HUDEP-2 (cell line): ENCODE data around the gene KCNB1.

Experiments
- DNase-seq, 76 experiments: peaks; one replicate each; lab custom pipeline; 2025; ENCODE audit not compliant: unreplicated experiment in 76 of 76; lab: John Stamatoyannopoulos, UW

KCNB1 gene

GRCh38 chr20:49482621-49483017 lies at the start of gene KCNB1:
KCNB1 (minus strand) TSS chr20:49482668; CDS start chr20:49482480, 188 bp downstream.
- DNase-seq = peak in 16 of 76 experiments; percentile 1 to 36 (median 14)

DNA sequence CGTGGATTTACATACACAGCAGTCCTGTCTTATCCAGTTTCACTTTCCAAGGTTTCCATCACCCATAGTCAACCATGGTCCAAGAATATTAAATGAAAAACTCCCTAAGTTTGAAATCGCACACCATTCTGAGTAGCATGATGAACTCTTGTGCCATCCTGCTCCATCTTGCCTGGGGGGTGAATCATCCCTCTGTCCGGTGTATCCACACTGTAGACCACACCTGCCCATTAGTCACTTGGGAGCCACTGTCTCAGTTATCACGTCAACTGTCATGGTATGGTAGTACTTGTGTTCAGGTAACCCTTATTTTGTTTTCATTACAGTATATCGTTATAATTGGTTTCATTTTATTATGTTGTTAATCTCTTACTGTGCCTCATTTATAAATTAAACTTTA lies 47.0 kb upstream of the KCNB1 start:
- DNase-seq = no peak

- no peak for DNase-seq
Observed at GRCh38 chr20:49526568-49526967, 44.1 kb upstream of the KCNB1 start.

DNA sequence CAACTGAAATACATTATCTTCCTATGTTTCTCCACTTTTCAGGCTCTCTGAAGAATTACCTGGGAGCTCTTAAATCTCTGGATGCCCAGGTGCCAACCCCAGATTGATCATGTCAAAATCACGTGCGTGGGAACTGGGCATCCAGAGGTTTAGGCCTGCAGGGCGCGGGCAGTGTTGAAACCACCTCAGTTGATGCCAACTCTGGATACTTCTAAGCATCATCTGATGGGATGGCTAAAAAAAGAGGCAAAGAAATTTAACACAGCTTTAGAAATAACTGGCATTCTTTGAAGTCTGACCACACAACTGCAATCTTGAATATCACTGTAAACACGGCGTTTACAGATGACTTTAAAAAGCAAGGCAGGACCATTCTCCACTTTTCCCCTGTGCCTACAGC lies 43.6 kb upstream of the KCNB1 start:
- no peak for DNase-seq

- DNase-seq = no peak
Observed at GRCh38 chr20:49523767-49524360, 41.4 kb upstream of the KCNB1 start.

GRCh38 chr20:49521356-49521755 lies 38.9 kb upstream of the KCNB1 start:
- DNase-seq = no peak

GRCh38 chr20:49519777-49520359 lies 37.4 kb upstream of the KCNB1 start:
- no peak for DNase-seq

- DNase-seq = no peak
Observed at GRCh38 chr20:49519212-49519712, 36.8 kb upstream of the KCNB1 start.

GRCh38 chr20:49518576-49518975 lies 36.1 kb upstream of the KCNB1 start:
- no peak for DNase-seq

DNA sequence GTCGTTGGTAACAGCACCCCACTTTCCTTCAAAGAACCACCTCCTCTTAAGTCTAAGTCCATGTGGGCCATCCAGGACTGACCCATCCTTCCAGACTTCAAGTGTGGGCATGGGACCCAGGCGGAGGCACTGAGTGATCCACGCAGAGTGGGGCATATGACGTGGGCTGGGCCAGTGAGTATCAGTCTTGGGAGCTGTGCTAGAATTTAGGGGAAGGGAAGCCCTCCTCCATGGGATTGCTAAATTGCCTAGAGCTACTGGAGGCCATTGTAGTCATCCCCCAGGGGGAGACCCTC lies 35.3 kb upstream of the KCNB1 start:
- no peak for DNase-seq

GRCh38 chr20:49516916-49517804 lies 34.7 kb upstream of the KCNB1 start:
- peak in 2 of 76 experiments; percentile 2 to 12 for DNase-seq

- no peak for DNase-seq
Observed at GRCh38 chr20:49515586-49515985, 33.1 kb upstream of the KCNB1 start.

DNA sequence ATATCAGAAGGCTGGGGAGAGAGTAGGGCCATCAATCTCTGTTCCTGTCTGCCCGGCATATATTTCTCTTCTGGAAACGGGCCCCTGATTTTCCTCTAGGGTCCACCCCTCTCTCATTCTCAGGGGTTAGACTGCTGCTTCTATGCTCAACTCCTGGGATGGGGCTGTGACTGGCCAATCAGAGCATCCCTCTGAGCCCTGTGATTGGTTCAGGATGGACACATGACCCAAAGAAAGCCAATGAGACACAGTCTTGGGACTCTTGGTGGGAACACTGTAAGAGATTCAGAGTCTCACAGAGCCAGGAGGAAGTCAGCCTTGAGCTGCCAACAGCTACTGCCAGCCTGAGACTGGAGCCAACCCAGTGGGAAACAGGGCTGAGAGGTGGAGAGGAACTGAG lies 31.0 kb upstream of the KCNB1 start:
- no peak for DNase-seq

DNA sequence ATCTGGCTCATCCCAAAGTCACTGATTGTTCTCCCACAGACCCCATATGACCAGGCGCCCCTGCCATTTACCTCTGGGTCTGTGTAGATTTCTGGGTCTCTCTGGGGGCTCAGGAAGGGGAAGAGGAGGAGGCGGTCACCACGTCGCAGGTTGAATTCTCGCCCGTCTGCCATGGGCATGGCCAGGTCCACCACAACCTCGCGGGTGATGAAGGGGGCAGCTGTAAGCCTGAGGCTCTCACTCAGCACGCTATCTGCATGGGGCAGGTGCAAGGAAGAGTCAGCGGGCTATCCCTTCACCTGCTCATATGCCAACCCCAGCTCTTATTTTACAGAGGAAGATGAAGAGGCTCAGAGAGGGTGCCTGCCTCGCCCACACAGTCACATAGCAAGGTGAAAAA lies 30.5 kb upstream of the KCNB1 start:
- no peak for DNase-seq

GRCh38 chr20:49511788-49512525 lies 29.5 kb upstream of the KCNB1 start:
- DNase-seq = no peak

DNA sequence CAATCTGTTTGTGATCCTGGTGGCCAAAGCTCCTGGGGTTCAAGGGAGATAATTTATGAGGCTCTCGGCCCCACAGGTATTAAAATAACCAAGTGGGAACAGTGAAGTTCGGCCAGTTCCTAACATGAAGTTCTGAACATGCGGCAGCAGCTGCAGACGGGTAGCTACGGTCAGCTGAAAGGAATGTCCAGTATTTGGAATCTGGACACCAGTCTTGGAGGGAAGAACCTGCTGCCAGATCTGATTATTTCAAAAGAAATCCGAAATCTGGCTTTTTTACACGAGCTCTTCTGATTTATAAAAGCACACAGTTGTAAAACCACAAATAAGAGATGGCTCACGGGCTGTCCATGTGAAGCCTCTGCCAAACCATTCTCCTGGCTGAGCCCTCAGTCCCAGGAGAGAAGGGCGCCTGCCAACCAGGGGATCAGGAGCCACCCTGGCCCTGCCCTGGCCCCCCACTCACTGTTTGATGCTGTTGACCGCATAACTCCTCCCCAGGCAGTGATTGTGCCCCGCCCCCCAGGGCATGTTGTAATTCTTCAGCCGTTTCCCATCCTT lies 28.2 kb upstream of the KCNB1 start:
- no peak for DNase-seq

GRCh38 chr20:49508435-49509199 lies 26.1 kb upstream of the KCNB1 start:
- DNase-seq = peak in 13 of 76 experiments; percentile 1 to 42 (median 6)

DNA sequence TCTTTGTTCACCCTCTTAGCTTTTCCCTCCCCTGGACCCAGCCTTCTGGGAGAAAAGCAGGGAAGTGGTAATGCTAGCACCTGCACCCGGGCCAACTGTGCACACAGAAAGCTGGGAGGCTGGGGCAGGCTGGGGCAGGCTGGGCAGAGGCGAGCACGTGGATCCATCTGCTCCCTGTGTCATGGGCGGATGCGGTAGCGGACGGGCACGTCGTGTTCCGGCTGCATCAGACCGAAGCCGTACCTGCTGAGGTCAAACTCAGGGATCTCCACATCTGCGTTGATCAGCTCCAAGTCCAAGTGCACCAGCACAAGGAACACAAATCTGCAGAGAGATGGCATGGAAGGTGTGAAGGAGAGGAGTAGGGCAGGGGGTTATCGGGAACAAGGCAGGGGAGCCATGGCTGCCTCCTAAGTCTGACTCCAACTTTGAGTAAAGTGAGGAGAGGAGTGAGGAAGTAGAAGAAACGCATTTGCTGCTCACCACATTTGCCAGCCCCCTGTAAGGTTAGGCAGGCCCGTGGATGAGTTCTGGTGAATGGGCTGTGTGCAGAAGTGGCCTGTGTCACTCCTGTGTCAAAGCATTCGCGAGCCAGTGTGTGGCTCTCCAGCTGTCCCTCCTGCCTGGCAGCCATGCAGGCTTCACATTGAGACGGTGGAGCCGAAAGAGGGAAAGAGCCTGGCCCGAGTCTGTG lies 25.4 kb upstream of the KCNB1 start:
- no peak for DNase-seq

DNA sequence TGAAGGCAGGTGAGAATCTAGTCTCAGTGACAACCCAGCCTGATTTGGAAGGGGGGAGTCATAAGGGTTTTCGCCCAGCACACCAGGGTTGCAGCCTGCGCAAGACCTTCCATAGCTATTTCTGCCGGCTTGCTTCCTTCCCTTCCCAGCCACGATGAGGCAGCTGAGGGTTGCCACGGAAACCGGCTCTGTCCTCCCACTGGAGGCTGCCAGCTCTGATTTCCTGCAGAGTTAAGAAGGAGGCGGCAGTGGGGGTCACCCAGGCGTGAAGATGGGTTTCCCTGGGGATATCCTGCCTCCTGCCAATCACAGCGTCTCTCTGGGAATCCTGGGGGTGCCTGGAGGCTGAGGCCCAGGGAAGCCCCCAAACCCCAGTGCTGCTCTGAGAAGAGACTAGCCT lies 23.1 kb upstream of the KCNB1 start:
- no peak for DNase-seq
